GM12865 (cell line): Measurements from ENCODE around the gene ZFP14.

Experiments
- DNase-seq: peaks from one replicate; pipeline ENCODE4 v3.0.0; 2010; ENCODE audit warnings: low read depth
- H3K4me3 ChIP-seq: 2 replicates; pipeline ENCODE4 v1.5.1; 2011; ENCODE audit warnings: mild to moderate bottlenecking, low read depth, low read length, control low read depth
- CTCF ChIP-seq: IDR thresholded peaks from 2 replicates; pipeline ENCODE4 v1.5.1; 2011; ENCODE audit warnings: low read length, control low read depth, low read depth, inconsistent platforms; ENCODE audit not compliant: insufficient read depth; ENCODE audit errors: missing control alignments

ZFP14 gene

DNA sequence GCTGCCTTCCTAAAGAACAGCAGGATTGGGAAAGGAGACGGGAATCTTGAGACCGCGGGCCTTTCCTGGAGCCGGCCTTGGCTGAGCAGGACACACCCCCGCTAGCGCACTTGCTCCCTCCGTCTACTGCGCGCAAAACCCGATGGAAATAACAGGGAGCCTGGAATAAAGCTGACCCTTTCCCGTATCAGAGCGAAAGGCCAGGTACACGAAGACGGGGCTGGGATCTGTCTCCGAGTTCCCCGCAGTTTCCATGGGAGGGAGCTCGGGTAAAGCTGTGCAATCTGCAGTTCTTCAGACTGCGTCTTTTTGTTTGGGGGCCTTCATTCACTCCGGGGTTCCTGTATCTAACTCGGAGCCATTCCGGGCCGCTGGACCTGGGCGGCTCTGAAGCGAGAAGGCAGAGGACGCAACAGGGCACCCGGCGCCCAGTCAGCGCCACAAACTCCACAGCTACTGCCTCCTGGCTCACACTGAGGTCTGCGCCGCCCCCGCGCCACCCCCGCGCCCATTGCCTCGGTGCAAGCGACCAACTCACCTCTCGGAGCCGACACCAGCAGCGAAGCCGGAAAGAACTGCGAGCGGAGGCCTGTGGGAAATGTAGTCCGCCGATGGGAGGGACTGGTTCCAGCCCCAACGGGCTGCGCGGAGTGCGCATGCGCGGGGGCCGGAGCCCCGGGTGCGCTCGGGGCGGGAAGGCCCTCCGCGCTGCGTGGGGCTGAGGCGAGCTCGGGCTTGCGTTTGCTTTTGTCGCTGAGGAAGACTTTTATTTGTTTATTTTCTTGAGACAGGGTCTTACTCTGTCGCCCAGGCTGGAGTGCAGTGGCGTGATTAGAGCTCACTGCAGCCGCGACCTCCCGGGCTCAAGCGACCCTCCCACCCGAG, at the start of gene ZFP14:
Gene ZFP14, minus strand, starts transcription at position 577 of the 885 bp plus-strand sequence. CDS start 11,309 bp downstream, outside the sequence.
- DNase-seq = peak; percentile 97
- peak within 1 kb of the TSS; percentile 83 for H3K4me3 ChIP-seq
- TF ChIP-seq CTCF = peak; percentile 36

DNA sequence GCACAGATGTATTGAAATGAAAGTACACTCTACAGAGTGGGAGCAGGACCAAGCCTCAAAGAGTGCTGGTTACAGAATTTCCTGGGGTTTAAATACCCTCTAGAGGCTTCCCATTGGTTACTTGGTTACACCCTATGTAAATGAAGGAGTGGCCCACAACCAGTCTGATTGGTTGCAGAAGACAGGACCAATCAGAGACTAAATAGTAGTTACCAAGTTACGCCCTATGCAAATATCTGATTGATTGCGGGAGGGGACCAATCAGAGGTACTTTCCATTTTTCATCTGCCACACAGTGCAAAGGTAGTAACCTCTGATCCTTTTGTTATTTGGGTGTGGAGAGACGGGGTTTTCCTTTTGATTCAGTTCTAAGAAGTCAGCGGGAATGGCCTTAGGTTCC, 44.9 kb upstream of the ZFP14 start:
- no peak for DNase-seq
- no peak overlapping the region for H3K4me3 ChIP-seq
- no peak for TF ChIP-seq CTCF

- DNase-seq = no peak
- TF ChIP-seq CTCF = no peak
- no peak overlapping the region for H3K4me3 ChIP-seq
These were observed 42.9 kb upstream of the ZFP14 start for GRCh38 chr19:36421749-36422481.

GRCh38 chr19:36420961-36421748, 42.2 kb upstream of the ZFP14 start:
- DNase-seq = no peak
- no peak overlapping the region for H3K4me3 ChIP-seq
- no peak for TF ChIP-seq CTCF

DNA sequence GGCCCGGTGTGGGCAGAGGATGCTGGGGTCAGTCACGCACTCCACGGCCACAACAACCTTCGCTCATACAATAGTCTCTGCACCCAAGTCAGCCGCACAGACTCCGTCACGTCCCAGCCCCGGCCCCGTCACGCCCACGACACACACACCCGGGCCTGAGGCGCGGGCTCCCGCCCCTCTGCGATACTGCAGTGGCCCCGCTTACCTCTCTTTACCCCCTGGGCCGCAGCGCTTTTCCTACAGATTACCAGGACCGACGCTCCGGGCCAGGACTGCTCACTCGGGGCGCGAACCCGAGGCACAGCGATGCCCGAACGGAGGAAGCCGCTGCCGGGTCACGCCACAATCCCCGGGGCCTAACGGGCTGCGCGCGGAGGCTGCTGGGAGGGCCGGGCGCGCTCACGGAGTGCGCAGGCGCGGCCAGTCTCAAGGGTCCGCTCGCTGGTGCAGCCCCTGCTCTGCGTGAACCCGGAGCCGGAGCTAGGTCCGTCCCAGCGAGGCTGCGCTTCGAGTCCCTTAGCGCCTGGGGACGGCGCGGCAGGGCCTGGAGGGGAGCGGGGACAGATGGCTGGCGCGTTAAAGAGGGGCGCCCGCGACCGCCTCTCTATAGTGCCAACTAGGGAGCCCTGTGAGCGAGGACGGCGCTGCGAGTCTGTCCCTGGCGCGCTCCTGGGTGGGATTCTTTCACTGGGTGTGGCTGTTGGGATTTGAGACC, 39.4 kb upstream of the ZFP14 start, which contains the start of gene ZFP82:
Gene ZFP82, minus strand, starts transcription at position 358 of the 715 bp plus-strand sequence. CDS start 8,855 bp downstream, outside the sequence.
- H3K4me3 ChIP-seq = peak within 1 kb of the TSS; percentile 71
- no peak for TF ChIP-seq CTCF
- DNase-seq = peak; percentile 93

GRCh38 chr19:36417752-36418286, 38.8 kb upstream of the ZFP14 start:
- DNase-seq = no peak
- H3K4me3 ChIP-seq = peak overlapping the region; percentile 71
- no peak for TF ChIP-seq CTCF
